ENCODE results near the gene CXorf58.

CXorf58 gene

DNA sequence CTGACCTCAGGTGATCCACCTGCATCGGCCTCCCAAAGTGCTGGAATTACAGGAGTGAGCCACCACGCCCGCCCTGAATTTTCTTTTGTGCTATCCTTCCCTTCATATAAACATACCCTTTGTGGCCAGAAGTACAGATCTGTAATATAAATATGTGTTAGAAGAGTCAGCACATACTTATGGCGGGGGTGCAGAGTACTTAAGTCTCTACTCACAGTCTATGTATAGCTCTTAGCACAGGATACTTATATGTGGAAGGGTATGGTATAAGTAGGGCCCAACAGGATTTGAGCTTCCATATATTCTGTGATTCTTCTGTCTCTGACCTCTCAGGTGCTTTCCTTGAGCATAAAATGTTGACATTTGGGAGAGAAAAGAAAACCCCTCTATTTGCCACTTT is 18.2 kb downstream of the CXorf58 start:
- POLR2A ChIA-PET = no interaction called here

DNA sequence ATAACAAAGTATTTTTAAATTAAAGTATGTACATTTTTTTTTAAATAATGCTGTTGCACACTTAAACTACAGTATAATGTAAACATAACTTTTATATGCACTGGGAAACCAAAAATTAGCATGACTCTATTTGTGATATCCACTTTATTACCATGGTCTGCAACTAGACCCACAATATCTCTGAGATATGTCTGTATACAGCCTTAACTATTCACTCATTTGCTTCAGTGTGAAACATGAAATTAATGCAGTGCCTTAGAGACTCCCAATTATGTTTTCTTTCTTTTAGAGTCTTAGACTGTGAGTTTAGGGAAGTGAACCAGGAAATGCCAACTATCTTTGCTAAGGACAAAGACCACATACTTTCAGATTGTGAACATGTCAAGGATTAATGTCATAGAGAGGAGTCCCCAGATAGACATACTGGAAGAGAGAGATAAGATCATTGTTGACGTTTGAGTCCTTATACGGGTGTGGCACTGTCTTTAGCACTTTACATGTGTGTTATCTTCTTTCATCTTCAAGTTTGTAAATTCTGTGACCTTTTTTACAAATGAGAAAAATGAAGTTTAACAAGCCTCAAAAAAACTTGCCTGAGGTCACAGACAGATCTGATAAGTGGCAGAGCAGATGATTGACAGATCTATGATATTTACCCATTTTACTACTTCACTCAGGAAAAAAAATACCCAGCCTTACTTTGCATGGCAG is 23.2 kb downstream of the CXorf58 start:
- TF ChIP-seq, protein P1, sequence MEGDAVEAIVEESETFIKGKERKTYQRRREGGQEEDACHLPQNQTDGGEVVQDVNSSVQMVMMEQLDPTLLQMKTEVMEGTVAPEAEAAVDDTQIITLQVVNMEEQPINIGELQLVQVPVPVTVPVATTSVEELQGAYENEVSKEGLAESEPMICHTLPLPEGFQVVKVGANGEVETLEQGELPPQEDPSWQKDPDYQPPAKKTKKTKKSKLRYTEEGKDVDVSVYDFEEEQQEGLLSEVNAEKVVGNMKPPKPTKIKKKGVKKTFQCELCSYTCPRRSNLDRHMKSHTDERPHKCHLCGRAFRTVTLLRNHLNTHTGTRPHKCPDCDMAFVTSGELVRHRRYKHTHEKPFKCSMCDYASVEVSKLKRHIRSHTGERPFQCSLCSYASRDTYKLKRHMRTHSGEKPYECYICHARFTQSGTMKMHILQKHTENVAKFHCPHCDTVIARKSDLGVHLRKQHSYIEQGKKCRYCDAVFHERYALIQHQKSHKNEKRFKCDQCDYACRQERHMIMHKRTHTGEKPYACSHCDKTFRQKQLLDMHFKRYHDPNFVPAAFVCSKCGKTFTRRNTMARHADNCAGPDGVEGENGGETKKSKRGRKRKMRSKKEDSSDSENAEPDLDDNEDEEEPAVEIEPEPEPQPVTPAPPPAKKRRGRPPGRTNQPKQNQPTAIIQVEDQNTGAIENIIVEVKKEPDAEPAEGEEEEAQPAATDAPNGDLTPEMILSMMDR (IDR thresholded peaks at IDR 0.05; ENCODE audit: insufficient read depth, low read length, missing control alignments) = no peak
- POLR2A ChIA-PET = no interaction called here
- CTCF ChIA-PET = interaction anchor here (1.4 kb wide), 1 partner anchor 23 kb away, joined by 5 read pairs; the partner anchor contains the start of genes APOO and CXorf58
- DNase-seq (ENCODE audit: low read depth, low spot score) = no peak
- no peak overlapping the region for H3K4me3 ChIP-seq (ENCODE audit: low read depth, low read length)

More for the DNA sequence above, 18.2 kb downstream of the CXorf58 start:
- CTCF ChIA-PET = no interaction called here
- no peak for DNase-seq (ENCODE audit: low read depth, low spot score)
- TF ChIP-seq, protein P1 (IDR thresholded peaks at IDR 0.05; ENCODE audit: insufficient read depth, low read length, missing control alignments) = no peak
- H3K4me3 ChIP-seq (ENCODE audit: low read depth, low read length) = no peak overlapping the region

DNA sequence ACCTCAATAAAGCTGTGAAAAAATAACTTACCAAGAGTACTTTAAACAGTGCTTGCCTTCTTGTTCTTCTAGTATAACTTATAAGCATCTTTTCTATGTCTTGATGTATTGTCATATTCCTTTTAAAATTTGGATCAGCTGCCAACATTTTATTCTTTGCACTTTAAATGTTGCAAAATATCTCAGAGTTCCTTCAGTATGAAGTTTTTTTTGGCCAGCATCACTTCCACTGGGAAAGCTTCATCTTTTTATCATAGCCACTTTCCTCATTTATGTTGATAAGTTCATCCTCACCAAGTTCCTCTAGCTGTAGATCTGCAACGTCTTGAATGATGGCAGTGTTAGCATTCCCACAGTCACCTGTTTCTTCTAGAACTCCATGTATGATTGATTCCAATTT is 24.2 kb downstream of the CXorf58 start:
- ChIA-PET CTCF (interaction anchor here (1.4 kb wide), 1 partner anchor 24 kb away, joined by 5 read pairs; the partner anchor contains the start of genes APOO and CXorf58), POLR2A (no interaction called here)
- TF ChIP-seq, protein P1 (IDR thresholded peaks at IDR 0.05; ENCODE audit: insufficient read depth, low read length, missing control alignments) = no peak
- H3K4me3 ChIP-seq (ENCODE audit: low read depth, low read length) = no peak overlapping the region
- no peak for DNase-seq (ENCODE audit: low read depth, low spot score)

DNA sequence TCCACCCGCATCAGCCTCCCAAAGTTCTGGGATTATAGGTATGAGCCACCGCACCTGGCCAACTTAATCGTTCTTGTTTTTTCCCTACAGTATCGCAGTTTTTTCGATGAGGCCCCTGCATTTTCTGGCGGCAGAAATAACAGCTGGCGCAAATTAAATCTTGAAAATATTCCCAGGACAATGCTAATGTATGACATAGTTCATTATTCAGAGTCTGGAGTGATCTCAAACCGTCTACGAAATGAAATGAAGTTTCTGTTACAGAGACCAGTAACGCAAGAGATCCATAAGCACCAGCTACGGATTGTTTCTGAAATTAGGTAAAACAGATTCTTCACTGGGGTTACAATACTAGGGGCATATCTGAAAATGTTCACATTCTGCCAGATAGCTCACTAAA is 27.3 kb downstream of the CXorf58 start:
- TF ChIP-seq, protein P1 (IDR thresholded peaks at IDR 0.05; ENCODE audit: insufficient read depth, low read length, missing control alignments) = no peak
- no peak for DNase-seq (ENCODE audit: low read depth, low spot score)
- ChIA-PET CTCF (no interaction called here), POLR2A (no interaction called here)
- H3K4me3 ChIP-seq (ENCODE audit: low read depth, low read length) = no peak overlapping the region

DNA sequence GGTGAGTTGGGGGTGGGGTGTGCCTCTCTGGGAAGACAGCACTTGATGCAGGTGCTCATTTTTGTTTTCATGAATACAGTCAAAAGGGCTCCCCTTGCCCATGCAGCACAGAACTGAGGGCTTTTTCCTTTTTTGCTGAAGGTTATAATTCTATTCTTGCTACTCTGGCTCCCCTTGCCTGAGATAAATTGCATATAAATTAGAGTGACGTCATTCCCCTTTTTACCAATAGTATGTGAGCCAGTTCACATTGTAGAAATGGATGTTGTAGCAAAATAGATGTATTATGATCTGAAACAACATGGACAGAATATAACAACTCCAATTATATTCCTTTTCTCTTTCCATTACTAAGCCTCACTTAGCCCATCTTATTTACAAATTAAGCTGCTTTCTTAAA is 28.4 kb downstream of the CXorf58 start:
- no peak for DNase-seq (ENCODE audit: low read depth, low spot score)
- CTCF ChIA-PET = no interaction called here
- TF ChIP-seq, protein P1 (IDR thresholded peaks at IDR 0.05; ENCODE audit: insufficient read depth, low read length, missing control alignments) = no peak
- H3K4me3 ChIP-seq (ENCODE audit: low read depth, low read length) = no peak overlapping the region
- POLR2A ChIA-PET = no interaction called here

DNA sequence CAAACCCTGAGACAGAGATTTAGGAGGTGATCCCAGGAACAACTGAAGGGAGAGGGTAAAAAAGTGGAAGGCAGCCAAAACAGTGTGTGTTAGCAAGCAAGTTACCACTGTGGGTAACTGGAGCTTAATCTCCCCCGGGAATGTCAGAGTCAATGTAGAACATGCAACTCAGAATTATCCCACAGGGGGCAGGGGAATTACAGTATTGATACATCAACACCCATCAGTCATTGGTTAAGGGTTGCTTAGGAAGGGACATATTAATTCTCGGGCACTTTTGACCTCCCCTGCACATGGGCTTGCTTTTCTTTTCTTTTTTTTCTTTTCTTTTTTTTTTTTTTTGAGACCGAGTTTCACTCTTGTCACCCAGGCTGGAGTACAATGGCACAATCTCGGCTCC is 29.3 kb downstream of the CXorf58 start:
- CTCF ChIA-PET = no interaction called here
- no peak for DNase-seq (ENCODE audit: low read depth, low spot score)
- TF ChIP-seq, protein P1 (IDR thresholded peaks at IDR 0.05; ENCODE audit: insufficient read depth, low read length, missing control alignments) = no peak

More for the DNA sequence above, 29.3 kb downstream of the CXorf58 start:
- H3K4me3 ChIP-seq (ENCODE audit: low read depth, low read length) = no peak overlapping the region
- POLR2A ChIA-PET = no interaction called here

All from AG04449 (cell line).